Thyroid gland (tissue), 4 donors: ENCODE results near the gene TBC1D5.

Experiments used
- POLR2A ChIP-seq, 2 donors: fragments of 450-650 bp; IDR thresholded peaks; one replicate each; pipeline ENCODE4 v1.6.1; 2017; ENCODE audit warnings: antibody characterized with exemption in 2 of 2, mild to moderate bottlenecking in 2 of 2, moderate library complexity in 1 of 2
- TF ChIP-seq, protein P1 (sequence below), 6 experiments: fragments of 200-600 bp in 3 of 6; fragments of 450-650 bp in 3 of 6; sonication (generic) in 3 of 6; IDR thresholded peaks; one replicate each; pipeline ENCODE4 v1.5.1; 2016 to 2019; ENCODE audit warnings: antibody characterized with exemption in 6 of 6, mild to moderate bottlenecking in 2 of 6, inconsistent platforms in 1 of 6, moderate library complexity in 1 of 6

DNA sequence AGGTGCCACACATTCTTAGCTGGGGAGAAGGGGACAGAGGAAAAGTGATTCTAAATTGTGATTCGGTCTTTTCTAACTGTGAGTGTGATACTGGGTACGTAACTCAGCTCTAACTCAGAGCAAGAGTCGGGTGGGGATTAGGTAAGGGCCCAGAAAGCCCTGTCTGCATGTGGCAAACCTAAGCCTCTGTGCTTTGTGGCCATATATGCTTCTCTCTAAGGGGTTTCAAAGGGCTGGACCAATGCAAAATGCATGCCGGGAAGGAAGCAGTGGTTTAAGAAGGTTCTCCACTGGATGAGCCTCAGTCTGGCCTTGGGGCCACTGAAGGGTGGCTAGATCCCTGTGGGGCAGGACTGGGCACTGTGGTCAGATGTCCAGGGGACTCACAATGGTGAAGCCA is 581.8 kb downstream of the TBC1D5 start:
- TF ChIP-seq, protein P1, sequence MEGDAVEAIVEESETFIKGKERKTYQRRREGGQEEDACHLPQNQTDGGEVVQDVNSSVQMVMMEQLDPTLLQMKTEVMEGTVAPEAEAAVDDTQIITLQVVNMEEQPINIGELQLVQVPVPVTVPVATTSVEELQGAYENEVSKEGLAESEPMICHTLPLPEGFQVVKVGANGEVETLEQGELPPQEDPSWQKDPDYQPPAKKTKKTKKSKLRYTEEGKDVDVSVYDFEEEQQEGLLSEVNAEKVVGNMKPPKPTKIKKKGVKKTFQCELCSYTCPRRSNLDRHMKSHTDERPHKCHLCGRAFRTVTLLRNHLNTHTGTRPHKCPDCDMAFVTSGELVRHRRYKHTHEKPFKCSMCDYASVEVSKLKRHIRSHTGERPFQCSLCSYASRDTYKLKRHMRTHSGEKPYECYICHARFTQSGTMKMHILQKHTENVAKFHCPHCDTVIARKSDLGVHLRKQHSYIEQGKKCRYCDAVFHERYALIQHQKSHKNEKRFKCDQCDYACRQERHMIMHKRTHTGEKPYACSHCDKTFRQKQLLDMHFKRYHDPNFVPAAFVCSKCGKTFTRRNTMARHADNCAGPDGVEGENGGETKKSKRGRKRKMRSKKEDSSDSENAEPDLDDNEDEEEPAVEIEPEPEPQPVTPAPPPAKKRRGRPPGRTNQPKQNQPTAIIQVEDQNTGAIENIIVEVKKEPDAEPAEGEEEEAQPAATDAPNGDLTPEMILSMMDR (IDR thresholded peaks at IDR 0.05), result no peak
- no peak for TF ChIP-seq POLR2A (IDR thresholded peaks at IDR 0.05)
